OCI-LY1 (cell line): ENCODE data around the gene KCNB1.

Experiments used
- H2AFZ ChIP-seq: fragments of 200-600 bp; sonication (generic), shearing (Covaris generic); 2 replicates; pipeline ENCODE4 v1.6.0; 2014; ENCODE audit warnings: antibody characterized with exemption, mild to moderate bottlenecking, low read length
- H3F3A ChIP-seq: fragments of 200-600 bp; sonication (generic), shearing (Covaris generic); 2 replicates; pipeline ENCODE4 v1.6.0; 2014; ENCODE audit warnings: mild to moderate bottlenecking, antibody characterized with exemption, low read length, moderate library complexity; ENCODE audit not compliant: insufficient read depth
- H3K27ac ChIP-seq: fragments of 200-600 bp; sonication (generic); 2 replicates; pipeline ENCODE4 v1.5.1; 2014; ENCODE audit warnings: low read length, mixed run types, mild to moderate bottlenecking, low read depth; ENCODE audit not compliant: poor library complexity, severe bottlenecking
- H3K27me3 ChIP-seq: fragments of 200-600 bp; sonication (generic); 2 replicates; pipeline ENCODE4 v1.6.0; 2014; ENCODE audit warnings: antibody characterized with exemption, mild to moderate bottlenecking, low read length, moderate library complexity; ENCODE audit not compliant: insufficient read depth
- H3K36me3 ChIP-seq: fragments of 200-600 bp; sonication (generic); 2 replicates; pipeline ENCODE4 v1.6.1; 2014; ENCODE audit warnings: mild to moderate bottlenecking, antibody characterized with exemption, low read length, moderate library complexity, mixed read lengths; ENCODE audit not compliant: insufficient read depth
- H3K4me1 ChIP-seq: fragments of 200-600 bp; sonication (generic); 2 replicates; pipeline ENCODE4 v1.5.1; 2014; ENCODE audit warnings: mild to moderate bottlenecking, low read length, moderate library complexity; ENCODE audit not compliant: insufficient read depth, severe bottlenecking
- H3K4me2 ChIP-seq: fragments of 200-600 bp; sonication (generic), shearing (Covaris generic); 2 replicates; pipeline ENCODE4 v1.6.1; 2014; ENCODE audit warnings: low read length
- H3K4me3 ChIP-seq: fragments of 200-600 bp; sonication (generic); 2 replicates; pipeline ENCODE4 v1.5.1; 2014; ENCODE audit warnings: low read length, low read depth, mild to moderate bottlenecking, mixed read lengths; ENCODE audit not compliant: poor library complexity, severe bottlenecking
- H3K79me2 ChIP-seq: fragments of 200-600 bp; shearing (Covaris generic); 2 replicates; pipeline ENCODE4 v1.6.1; 2016; ENCODE audit warnings: mixed run types, low read length, mixed read lengths; ENCODE audit not compliant: insufficient read depth
- H3K9ac ChIP-seq: fragments of 200-600 bp; sonication (generic), shearing (Covaris generic); 2 replicates; pipeline ENCODE4 v1.6.1; 2014; ENCODE audit warnings: mild to moderate bottlenecking, low read length, mixed read lengths
- H3K9me2 ChIP-seq: fragments of 200-600 bp; sonication (generic), shearing (Covaris generic); 2 replicates; pipeline ENCODE4 v1.6.1; 2014; ENCODE audit warnings: low read depth, mild to moderate bottlenecking, low read length, mixed read lengths
- H3K9me3 ChIP-seq: fragments of 200-600 bp; shearing (Covaris generic); 2 replicates; pipeline ENCODE4 v1.6.1; 2014; ENCODE audit warnings: low read length, mixed read lengths
- H4K20me1 ChIP-seq: fragments of 200-600 bp; sonication (generic), shearing (Covaris generic); 2 replicates; pipeline ENCODE4 v1.6.0; 2016; ENCODE audit warnings: mild to moderate bottlenecking, low read length; ENCODE audit not compliant: insufficient read depth
- EZH2 ChIP-seq: fragments of 200-600 bp; sonication (generic), shearing (Covaris generic); IDR thresholded peaks from 2 replicates; pipeline ENCODE4 v1.8.0; 2017; ENCODE audit warnings: borderline replicate concordance, mixed run types, mild to moderate bottlenecking, antibody characterized with exemption, low read length, moderate library complexity, mixed read lengths
- TF ChIP-seq, protein P1 (sequence below): fragments of 200-600 bp; sonication (generic), shearing (Covaris generic); IDR thresholded peaks from 2 replicates; pipeline ENCODE4 v1.5.1; 2017; ENCODE audit warnings: mild to moderate bottlenecking, antibody characterized with exemption, low read length, moderate library complexity, mixed read lengths

Gene KCNB1

DNA sequence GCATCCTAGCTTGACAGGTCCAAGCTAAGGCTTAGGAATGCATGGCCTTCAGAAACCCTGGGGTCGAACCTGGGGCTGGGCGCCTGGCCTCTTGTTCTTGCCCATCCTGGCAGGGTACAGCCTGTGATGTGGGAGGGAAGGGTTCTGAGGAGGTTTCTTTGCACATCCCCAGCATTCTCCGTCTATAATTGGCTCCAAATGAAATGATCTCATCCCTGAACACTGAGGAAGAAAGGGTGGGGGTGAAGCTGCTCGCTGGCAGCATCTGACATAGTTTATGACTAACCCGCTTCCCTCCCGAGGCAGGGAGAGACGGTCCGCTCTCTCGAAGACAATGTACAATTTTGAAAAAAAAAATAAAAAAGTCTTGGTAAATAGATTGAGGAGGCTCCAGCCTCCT is 137.5 kb downstream of the KCNB1 start:
- TF ChIP-seq EZH2: no peak
- TF ChIP-seq, protein P1, sequence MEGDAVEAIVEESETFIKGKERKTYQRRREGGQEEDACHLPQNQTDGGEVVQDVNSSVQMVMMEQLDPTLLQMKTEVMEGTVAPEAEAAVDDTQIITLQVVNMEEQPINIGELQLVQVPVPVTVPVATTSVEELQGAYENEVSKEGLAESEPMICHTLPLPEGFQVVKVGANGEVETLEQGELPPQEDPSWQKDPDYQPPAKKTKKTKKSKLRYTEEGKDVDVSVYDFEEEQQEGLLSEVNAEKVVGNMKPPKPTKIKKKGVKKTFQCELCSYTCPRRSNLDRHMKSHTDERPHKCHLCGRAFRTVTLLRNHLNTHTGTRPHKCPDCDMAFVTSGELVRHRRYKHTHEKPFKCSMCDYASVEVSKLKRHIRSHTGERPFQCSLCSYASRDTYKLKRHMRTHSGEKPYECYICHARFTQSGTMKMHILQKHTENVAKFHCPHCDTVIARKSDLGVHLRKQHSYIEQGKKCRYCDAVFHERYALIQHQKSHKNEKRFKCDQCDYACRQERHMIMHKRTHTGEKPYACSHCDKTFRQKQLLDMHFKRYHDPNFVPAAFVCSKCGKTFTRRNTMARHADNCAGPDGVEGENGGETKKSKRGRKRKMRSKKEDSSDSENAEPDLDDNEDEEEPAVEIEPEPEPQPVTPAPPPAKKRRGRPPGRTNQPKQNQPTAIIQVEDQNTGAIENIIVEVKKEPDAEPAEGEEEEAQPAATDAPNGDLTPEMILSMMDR: no peak
- no peaks in the 10 kb centered on the region for H3F3A ChIP-seq
- no peak overlapping the region for H2AFZ ChIP-seq
- 0 out of 2 replicates have a peak, but pooled peaks cover 5% of the 10 kb centered on the region for H3K27me3 ChIP-seq
- H3K4me2 ChIP-seq: no peak overlapping the region
- no peaks in the 10 kb centered on the region for H3K79me2 ChIP-seq
- H3K9me2 ChIP-seq: no peaks in the 10 kb centered on the region
- no peaks in the 10 kb centered on the region for H3K4me1 ChIP-seq
- no peak overlapping the region for H3K9ac ChIP-seq
- no peaks in the 10 kb centered on the region for H3K36me3 ChIP-seq
- no peaks in the 10 kb centered on the region for H4K20me1 ChIP-seq
- H3K9me3 ChIP-seq: no peaks in the 10 kb centered on the region
- H3K27ac ChIP-seq: no peak overlapping the region
- H3K4me3 ChIP-seq: no peak overlapping the region

GRCh38 chr20:49344140-49344539 is 138.3 kb downstream of the KCNB1 start:
- Histone ChIP-seq H3K9me3 (no peaks in the 10 kb centered on the region), H3K9ac (no peak overlapping the region), H3K27ac (no peak overlapping the region), H3K79me2 (no peaks in the 10 kb centered on the region), H3F3A (no peaks in the 10 kb centered on the region), H3K4me3 (no peak overlapping the region), H3K4me2 (no peak overlapping the region), H2AFZ (no peak overlapping the region), H3K36me3 (no peaks in the 10 kb centered on the region), H4K20me1 (no peaks in the 10 kb centered on the region), H3K9me2 (no peaks in the 10 kb centered on the region), H3K4me1 (no peaks in the 10 kb centered on the region), H3K27me3 (0 out of 2 replicates have a peak, but pooled peaks cover 5% of the 10 kb centered on the region)
- TF ChIP-seq EZH2: no peak

DNA sequence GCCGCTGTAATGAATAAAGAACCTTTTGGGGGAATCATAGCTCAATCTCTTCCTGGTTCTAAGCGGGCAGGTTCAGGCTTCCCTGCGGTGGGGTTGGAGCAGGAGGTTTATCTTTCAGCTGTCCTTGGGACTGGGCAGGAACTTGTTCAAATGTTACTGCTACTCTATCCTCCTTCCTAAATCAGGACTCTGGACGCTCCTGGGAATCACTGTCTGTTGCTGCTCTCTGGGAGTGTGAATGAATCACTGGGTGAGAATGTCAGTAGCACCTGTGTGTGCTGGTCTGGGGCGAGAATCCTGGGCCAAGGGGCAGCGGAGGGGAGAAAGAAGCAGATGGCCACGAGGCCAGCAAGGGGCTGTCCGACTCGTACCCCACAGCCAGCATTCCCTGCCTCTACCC is 139.2 kb downstream of the KCNB1 start:
- Histone ChIP-seq H4K20me1 (no peaks in the 10 kb centered on the region), H2AFZ (no peak overlapping the region), H3K9me3 (no peaks in the 10 kb centered on the region), H3K36me3 (no peaks in the 10 kb centered on the region), H3K4me3 (no peak overlapping the region), H3K9ac (no peak overlapping the region), H3K27me3 (0 out of 2 replicates have a peak, but pooled peaks cover 5% of the 10 kb centered on the region), H3K4me1 (no peaks in the 10 kb centered on the region), H3K27ac (no peak overlapping the region), H3K9me2 (no peaks in the 10 kb centered on the region), H3K79me2 (no peaks in the 10 kb centered on the region), H3F3A (no peaks in the 10 kb centered on the region), H3K4me2 (no peak overlapping the region)
- TF ChIP-seq, protein P1: no peak
- TF ChIP-seq EZH2: no peak

GRCh38 chr20:49340161-49340966 is 142.1 kb downstream of the KCNB1 start:
- H3K9me3 ChIP-seq: no peaks in the 10 kb centered on the region
- no peak overlapping the region for H3K4me3 ChIP-seq
- H3K4me2 ChIP-seq: no peak overlapping the region
- TF ChIP-seq EZH2: no peak
- TF ChIP-seq, protein P1: no peak
- no peaks in the 10 kb centered on the region for H3K36me3 ChIP-seq
- no peak overlapping the region for H3K27ac ChIP-seq
- H3K79me2 ChIP-seq: no peaks in the 10 kb centered on the region
- H3K9ac ChIP-seq: no peak overlapping the region
- H3F3A ChIP-seq: no peaks in the 10 kb centered on the region
- H2AFZ ChIP-seq: no peak overlapping the region
- H3K4me1 ChIP-seq: no peaks in the 10 kb centered on the region
- 0 out of 2 replicates have a peak, but pooled peaks cover 5% of the 10 kb centered on the region for H3K27me3 ChIP-seq
- no peaks in the 10 kb centered on the region for H4K20me1 ChIP-seq
- no peaks in the 10 kb centered on the region for H3K9me2 ChIP-seq
